ENCODE data around the gene CDH11. TPM values are rescaled to one million over a fixed set of nuclear protein-coding genes. Genes with fewer than 3 reads are reported as not detected.

The CDH11 gene
- total and polyA plus RNA-seq, 4 donors = 0.72 to 5.3 (median 1.9) TPM

- WGBS = 74% methylated on average over 2 of the region's 2 CpGs
Measured at GRCh38 chr16:65021852-65022595, 99.8 kb downstream of the CDH11 start.

More at GRCh38 chr16:65021852-65022595, 99.8 kb downstream of the CDH11 start:
- TF ChIP-seq TAF1 (conservative IDR thresholded peaks at IDR 0.05) (no peak), GABPA (IDR thresholded peaks at IDR 0.05 in 1 of 2, conservative IDR thresholded peaks at IDR 0.05 in 1 of 2) (no peak), JUND (IDR thresholded peaks at IDR 0.05) (no peak), HNF4G (IDR thresholded peaks at IDR 0.05) (no peak), FOXA2 (IDR thresholded peaks at IDR 0.05) (no peak), CTCF (IDR thresholded peaks at IDR 0.05; ENCODE audit: low read depth, low read length, missing input control) (no peak), NR2F2 (IDR thresholded peaks at IDR 0.05) (no peak), EGR1 (IDR thresholded peaks at IDR 0.05; ENCODE audit: low read depth in 2 of 2) (no peak), HNF4A (conservative IDR thresholded peaks at IDR 0.05) (no peak), SP1 (IDR thresholded peaks at IDR 0.05) (no peak), YY1 (IDR thresholded peaks at IDR 0.05) (no peak), RAD21 (IDR thresholded peaks at IDR 0.05) (no peak), ATF3 (IDR thresholded peaks at IDR 0.05) (no peak), FOXA1 (IDR thresholded peaks at IDR 0.05) (no peak), RXRA (IDR thresholded peaks at IDR 0.05) (no peak)
- TF ChIP-seq, protein P1, sequence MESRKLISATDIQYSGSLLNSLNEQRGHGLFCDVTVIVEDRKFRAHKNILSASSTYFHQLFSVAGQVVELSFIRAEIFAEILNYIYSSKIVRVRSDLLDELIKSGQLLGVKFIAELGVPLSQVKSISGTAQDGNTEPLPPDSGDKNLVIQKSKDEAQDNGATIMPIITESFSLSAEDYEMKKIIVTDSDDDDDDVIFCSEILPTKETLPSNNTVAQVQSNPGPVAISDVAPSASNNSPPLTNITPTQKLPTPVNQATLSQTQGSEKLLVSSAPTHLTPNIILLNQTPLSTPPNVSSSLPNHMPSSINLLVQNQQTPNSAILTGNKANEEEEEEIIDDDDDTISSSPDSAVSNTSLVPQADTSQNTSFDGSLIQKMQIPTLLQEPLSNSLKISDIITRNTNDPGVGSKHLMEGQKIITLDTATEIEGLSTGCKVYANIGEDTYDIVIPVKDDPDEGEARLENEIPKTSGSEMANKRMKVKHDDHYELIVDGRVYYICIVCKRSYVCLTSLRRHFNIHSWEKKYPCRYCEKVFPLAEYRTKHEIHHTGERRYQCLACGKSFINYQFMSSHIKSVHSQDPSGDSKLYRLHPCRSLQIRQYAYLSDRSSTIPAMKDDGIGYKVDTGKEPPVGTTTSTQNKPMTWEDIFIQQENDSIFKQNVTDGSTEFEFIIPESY (IDR thresholded peaks at IDR 0.05) = no peak
- TF ChIP-seq, protein P2, sequence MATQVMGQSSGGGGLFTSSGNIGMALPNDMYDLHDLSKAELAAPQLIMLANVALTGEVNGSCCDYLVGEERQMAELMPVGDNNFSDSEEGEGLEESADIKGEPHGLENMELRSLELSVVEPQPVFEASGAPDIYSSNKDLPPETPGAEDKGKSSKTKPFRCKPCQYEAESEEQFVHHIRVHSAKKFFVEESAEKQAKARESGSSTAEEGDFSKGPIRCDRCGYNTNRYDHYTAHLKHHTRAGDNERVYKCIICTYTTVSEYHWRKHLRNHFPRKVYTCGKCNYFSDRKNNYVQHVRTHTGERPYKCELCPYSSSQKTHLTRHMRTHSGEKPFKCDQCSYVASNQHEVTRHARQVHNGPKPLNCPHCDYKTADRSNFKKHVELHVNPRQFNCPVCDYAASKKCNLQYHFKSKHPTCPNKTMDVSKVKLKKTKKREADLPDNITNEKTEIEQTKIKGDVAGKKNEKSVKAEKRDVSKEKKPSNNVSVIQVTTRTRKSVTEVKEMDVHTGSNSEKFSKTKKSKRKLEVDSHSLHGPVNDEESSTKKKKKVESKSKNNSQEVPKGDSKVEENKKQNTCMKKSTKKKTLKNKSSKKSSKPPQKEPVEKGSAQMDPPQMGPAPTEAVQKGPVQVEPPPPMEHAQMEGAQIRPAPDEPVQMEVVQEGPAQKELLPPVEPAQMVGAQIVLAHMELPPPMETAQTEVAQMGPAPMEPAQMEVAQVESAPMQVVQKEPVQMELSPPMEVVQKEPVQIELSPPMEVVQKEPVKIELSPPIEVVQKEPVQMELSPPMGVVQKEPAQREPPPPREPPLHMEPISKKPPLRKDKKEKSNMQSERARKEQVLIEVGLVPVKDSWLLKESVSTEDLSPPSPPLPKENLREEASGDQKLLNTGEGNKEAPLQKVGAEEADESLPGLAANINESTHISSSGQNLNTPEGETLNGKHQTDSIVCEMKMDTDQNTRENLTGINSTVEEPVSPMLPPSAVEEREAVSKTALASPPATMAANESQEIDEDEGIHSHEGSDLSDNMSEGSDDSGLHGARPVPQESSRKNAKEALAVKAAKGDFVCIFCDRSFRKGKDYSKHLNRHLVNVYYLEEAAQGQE (IDR thresholded peaks at IDR 0.05) = no peak
- TF ChIP-seq, protein P3, sequence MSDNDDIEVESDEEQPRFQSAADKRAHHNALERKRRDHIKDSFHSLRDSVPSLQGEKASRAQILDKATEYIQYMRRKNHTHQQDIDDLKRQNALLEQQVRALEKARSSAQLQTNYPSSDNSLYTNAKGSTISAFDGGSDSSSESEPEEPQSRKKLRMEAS (IDR thresholded peaks at IDR 0.05) = no peak
- no peak for DNase-seq (ENCODE audit: low spot score)
- H3K9me3 ChIP-seq (ENCODE audit: control insufficient read depth in 4 of 4, low read length in 3 of 4) = no peaks in the 10 kb centered on the region
- H3K9ac ChIP-seq (ENCODE audit: low read depth in 1 of 2, low read length in 2 of 2) = no peak overlapping the region
- no peak overlapping the region for H3K27ac ChIP-seq (ENCODE audit: low read depth in 1 of 2, low read length in 2 of 2)
- H3K27me3 ChIP-seq (ENCODE audit: control insufficient read depth in 4 of 4, insufficient read depth in 4 of 4, low read length in 3 of 4) = peaks cover 0 to 3% (median 0%) of the 10 kb centered on the region in 4 donors
- H3K4me1 ChIP-seq (ENCODE audit: control insufficient read depth in 4 of 4, insufficient read depth in 4 of 4, low read length in 3 of 4) = no peaks in the 10 kb centered on the region
- no peak overlapping the region for H3K4me3 ChIP-seq (ENCODE audit: low read depth in 1 of 3, low read length in 3 of 3)
- no peaks in the 10 kb centered on the region for H3K36me3 ChIP-seq (ENCODE audit: control insufficient read depth in 4 of 4, insufficient read depth in 3 of 4, low read depth in 1 of 4, low read length in 3 of 4)

All from liver (tissue), 9 donors.